Adipocyte (in vitro differentiated cells): ENCODE data around the gene MAP4K3.

Experiments used
- DNase-seq: peaks from one replicate; pipeline ENCODE4 v3.0.0-alpha.2; 2015; ENCODE audit warnings: low read depth
- H3K27me3 ChIP-seq: replicated peaks from 2 replicates; pipeline ENCODE4 v1.7.0; 2013; ENCODE audit warnings: mild to moderate bottlenecking, low read length, moderate library complexity; ENCODE audit not compliant: control insufficient read depth, insufficient read depth
- H3K36me3 ChIP-seq: 2 replicates; pipeline ENCODE4 v1.7.0; 2013; ENCODE audit warnings: low read length, mild to moderate bottlenecking, moderate library complexity; ENCODE audit not compliant: control insufficient read depth, insufficient read depth, severe bottlenecking
- H3K4me1 ChIP-seq: 2 replicates; pipeline ENCODE4 v1.7.0; 2013; ENCODE audit warnings: mild to moderate bottlenecking, low read length, moderate library complexity; ENCODE audit not compliant: control insufficient read depth, insufficient read depth
- H3K4me3 ChIP-seq: 2 replicates; pipeline ENCODE4 v1.7.0; 2013; ENCODE audit warnings: mild to moderate bottlenecking, low read length, moderate library complexity
- H3K9ac ChIP-seq: 2 replicates; pipeline ENCODE4 v1.7.0; 2013; ENCODE audit warnings: mild to moderate bottlenecking, low read length, moderate library complexity
- H3K9me3 ChIP-seq: 2 replicates; pipeline ENCODE4 v1.7.0; 2013; ENCODE audit warnings: mild to moderate bottlenecking, low read length, moderate library complexity; ENCODE audit not compliant: control insufficient read depth

Gene MAP4K3

DNA sequence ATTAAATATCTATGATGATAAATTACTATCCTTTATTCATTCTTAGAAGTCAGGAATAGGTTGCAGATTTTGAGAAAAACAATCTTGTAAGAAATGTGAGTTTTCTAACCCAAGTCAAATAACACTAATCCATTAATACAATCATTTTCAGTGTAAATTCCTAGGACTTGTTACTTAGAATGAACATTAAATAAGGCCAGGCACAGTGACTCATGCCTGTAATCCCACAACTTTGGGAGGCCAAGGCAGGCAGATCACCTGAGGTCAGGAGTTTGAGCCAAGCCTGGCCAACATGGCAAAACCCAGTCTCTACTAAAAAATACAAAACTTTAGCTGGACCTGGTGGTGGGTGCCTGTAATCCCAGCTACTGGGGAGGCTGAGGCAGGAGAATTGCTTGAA lies 147.5 kb downstream of the MAP4K3 start:
- H3K4me1 ChIP-seq = no peaks in the 10 kb centered on the region
- no peaks in the 10 kb centered on the region for H3K9me3 ChIP-seq
- no peak for DNase-seq
- H3K4me3 ChIP-seq = no peak overlapping the region
- peaks cover 82% of the 10 kb centered on the region for H3K36me3 ChIP-seq
- H3K27me3 ChIP-seq = no peaks in the 10 kb centered on the region
- no peak overlapping the region for H3K9ac ChIP-seq

DNA sequence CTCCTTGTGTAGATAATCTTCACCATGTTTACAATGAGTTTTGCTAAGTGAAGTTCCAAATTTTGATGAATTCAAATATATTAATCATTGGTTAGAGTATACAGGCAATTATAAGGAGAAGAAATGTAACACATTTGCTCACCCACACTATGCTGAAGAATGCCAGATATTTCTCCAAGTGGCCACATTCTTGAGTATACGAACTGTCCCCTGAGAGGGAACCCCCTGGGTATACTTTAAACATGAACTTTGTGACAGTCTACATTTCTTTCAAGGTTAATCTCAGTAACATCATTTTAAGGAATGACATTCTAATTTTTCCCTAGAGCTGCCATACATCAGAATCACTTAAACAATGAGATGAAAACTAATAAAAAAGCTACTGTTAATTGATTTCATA lies 153.5 kb downstream of the MAP4K3 start:
- Histone ChIP-seq H3K27me3 (no peaks in the 10 kb centered on the region), H3K9ac (no peak overlapping the region), H3K4me1 (peaks cover 8% of the 10 kb centered on the region), H3K36me3 (peaks cover 73% of the 10 kb centered on the region), H3K4me3 (no peak overlapping the region), H3K9me3 (no peaks in the 10 kb centered on the region)
- DNase-seq = no peak

DNA sequence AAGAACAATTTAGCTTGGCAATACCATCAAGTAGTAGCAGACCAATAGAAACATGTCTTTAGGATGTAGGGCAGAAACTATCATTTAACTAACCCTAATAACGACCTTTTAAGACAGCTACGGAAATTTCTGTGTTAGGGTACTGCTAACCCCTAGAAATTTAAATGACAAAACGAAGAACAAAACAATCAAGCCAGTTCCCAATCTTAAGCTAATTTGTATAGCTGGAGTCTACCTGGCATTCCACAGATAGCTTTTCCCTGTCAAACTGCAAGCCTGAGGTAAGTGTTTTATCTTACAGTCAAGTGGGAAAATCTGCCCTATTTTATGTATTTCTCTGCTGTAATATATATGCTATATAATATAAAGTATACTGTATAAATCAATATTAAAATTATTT lies 155.7 kb downstream of the MAP4K3 start:
- Histone ChIP-seq H3K9me3 (no peaks in the 10 kb centered on the region), H3K4me1 (peaks cover 8% of the 10 kb centered on the region), H3K36me3 (peaks cover 73% of the 10 kb centered on the region), H3K9ac (no peak overlapping the region), H3K27me3 (no peaks in the 10 kb centered on the region), H3K4me3 (no peak overlapping the region)
- DNase-seq = no peak

DNA sequence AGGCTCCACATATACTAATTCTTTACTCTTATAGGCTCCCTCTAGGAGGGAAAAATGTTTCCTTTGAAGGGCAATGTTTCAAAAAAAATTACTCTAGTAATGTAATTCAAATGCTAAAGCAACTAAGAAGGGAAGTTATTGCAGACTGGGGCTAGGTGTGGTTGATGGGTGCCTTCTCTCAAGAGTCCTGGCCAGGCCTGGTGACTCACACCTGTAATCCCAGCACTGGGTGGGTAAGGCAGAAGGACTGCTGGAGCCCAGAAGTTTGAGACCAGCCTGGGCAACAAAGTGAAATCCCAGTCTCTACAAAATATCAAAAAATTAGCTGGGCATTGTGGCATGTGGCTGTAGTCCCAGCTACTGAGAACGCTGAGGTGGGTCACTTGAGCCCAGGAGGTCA lies 162.1 kb downstream of the MAP4K3 start:
- no peak overlapping the region for H3K4me3 ChIP-seq
- DNase-seq = no peak
- peaks cover 90% of the 10 kb centered on the region for H3K36me3 ChIP-seq
- no peaks in the 10 kb centered on the region for H3K27me3 ChIP-seq
- no peaks in the 10 kb centered on the region for H3K4me1 ChIP-seq
- H3K9me3 ChIP-seq = no peaks in the 10 kb centered on the region
- H3K9ac ChIP-seq = no peak overlapping the region

DNA sequence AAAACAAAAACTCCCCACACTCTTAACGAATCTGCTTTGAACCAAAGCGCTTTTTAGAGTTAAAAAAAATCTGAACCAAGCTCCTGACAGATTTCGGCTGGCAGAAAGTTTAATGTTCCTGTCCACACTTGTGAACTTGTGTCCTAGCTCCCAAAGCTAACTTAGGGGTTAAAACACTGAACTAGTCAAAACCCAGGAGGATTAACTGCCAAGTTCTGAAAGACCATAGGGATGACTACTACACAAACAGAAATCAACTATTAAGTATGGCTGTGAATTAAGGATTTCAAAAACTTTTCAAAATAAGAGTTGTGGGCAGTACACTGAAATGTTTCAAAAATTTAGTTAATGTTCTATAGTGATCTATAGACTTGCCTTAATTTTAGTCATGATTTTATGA lies 167.1 kb downstream of the MAP4K3 start:
- no peak for DNase-seq
- Histone ChIP-seq H3K9ac (no peak overlapping the region), H3K27me3 (no peaks in the 10 kb centered on the region), H3K4me1 (no peaks in the 10 kb centered on the region), H3K9me3 (no peaks in the 10 kb centered on the region), H3K36me3 (peaks cover 76% of the 10 kb centered on the region), H3K4me3 (no peak overlapping the region)

DNA sequence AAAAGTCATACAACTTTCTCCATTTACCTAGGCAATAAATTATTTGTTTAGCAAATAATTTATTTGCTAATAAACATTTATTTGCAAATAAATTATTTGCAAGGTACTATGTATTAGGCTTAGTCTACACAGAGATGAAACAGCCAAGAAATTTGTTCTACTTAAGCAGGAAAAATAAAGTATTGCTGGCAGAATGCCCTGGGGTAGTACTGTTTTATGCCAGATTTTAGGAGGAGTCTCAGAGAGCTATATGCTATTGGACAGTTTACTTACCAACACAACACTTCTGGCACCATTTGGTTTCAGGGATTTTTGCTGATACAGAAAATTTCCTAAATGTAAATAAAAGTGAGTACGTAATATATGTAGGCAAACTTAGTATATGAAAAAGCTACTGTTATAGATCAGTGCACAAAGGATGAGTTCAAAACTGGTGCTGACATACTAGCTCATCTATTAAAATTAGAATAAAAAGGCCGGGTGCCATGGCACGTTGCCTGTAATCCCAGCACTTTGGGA lies 170.1 kb downstream of the MAP4K3 start:
- no peaks in the 10 kb centered on the region for H3K9me3 ChIP-seq
- no peaks in the 10 kb centered on the region for H3K27me3 ChIP-seq
- peaks cover 76% of the 10 kb centered on the region for H3K36me3 ChIP-seq
- H3K9ac ChIP-seq = no peak overlapping the region
- no peak overlapping the region for H3K4me3 ChIP-seq
- H3K4me1 ChIP-seq = no peaks in the 10 kb centered on the region
- DNase-seq = no peak

- Histone ChIP-seq H3K9ac (no peak overlapping the region), H3K27me3 (no peaks in the 10 kb centered on the region), H3K36me3 (peaks cover 76% of the 10 kb centered on the region), H3K4me3 (no peak overlapping the region), H3K9me3 (no peaks in the 10 kb centered on the region), H3K4me1 (no peaks in the 10 kb centered on the region)
- no peak for DNase-seq
These were observed 170.8 kb downstream of the MAP4K3 start for GRCh38 chr2:39266139-39266805.

GRCh38 chr2:39265315-39265714 lies 171.8 kb downstream of the MAP4K3 start:
- no peaks in the 10 kb centered on the region for H3K27me3 ChIP-seq
- DNase-seq = no peak
- H3K9ac ChIP-seq = no peak overlapping the region
- peaks cover 76% of the 10 kb centered on the region for H3K36me3 ChIP-seq
- no peaks in the 10 kb centered on the region for H3K9me3 ChIP-seq
- no peak overlapping the region for H3K4me3 ChIP-seq
- no peaks in the 10 kb centered on the region for H3K4me1 ChIP-seq

GRCh38 chr2:39264733-39265132 lies 172.4 kb downstream of the MAP4K3 start:
- Histone ChIP-seq H3K9ac (no peak overlapping the region), H3K27me3 (no peaks in the 10 kb centered on the region), H3K4me3 (no peak overlapping the region), H3K4me1 (no peaks in the 10 kb centered on the region), H3K9me3 (no peaks in the 10 kb centered on the region), H3K36me3 (peaks cover 76% of the 10 kb centered on the region)
- no peak for DNase-seq

- H3K36me3 ChIP-seq = peaks cover 96% of the 10 kb centered on the region
These were observed 177.0 kb downstream of the MAP4K3 start for GRCh38 chr2:39260087-39260486.

DNA sequence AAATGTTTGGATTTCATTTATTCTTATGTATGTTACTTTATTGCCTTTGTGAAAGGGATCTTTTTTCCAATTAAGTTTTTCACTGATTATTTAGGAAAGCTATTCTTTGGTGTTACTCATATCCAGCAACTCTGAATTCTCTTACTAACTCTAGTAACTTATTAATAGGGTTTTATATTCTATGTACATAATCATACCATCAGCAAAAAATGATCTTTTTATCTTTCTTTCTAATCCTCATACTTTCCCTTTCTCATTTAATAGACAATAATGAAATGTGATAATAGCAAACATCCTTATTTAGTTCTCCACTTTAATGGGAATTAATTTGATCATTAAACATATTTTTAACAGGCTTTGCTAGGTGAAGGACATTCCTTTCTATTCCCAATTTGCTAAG lies 181.0 kb downstream of the MAP4K3 start:
- DNase-seq = no peak
- Histone ChIP-seq H3K4me1 (no peaks in the 10 kb centered on the region), H3K9ac (no peak overlapping the region), H3K4me3 (no peak overlapping the region), H3K27me3 (no peaks in the 10 kb centered on the region), H3K9me3 (no peaks in the 10 kb centered on the region), H3K36me3 (peaks cover 97% of the 10 kb centered on the region)

More at GRCh38 chr2:39260087-39260486, 177.0 kb downstream of the MAP4K3 start:
- Histone ChIP-seq H3K27me3 (no peaks in the 10 kb centered on the region), H3K9me3 (no peaks in the 10 kb centered on the region), H3K9ac (no peak overlapping the region), H3K4me3 (no peak overlapping the region), H3K4me1 (no peaks in the 10 kb centered on the region)
- no peak for DNase-seq
